Lower leg skin (tissue), 4 donors: ENCODE measurements around the gene IPO9. TPM values are rescaled to one million over a fixed set of nuclear protein-coding genes. Genes with fewer than 3 reads are reported as not detected.

ENCODE experiments used
- DNase-seq, 2 donors: peaks; one replicate each; pipeline ENCODE4 v3.0.0-alpha.2; 2019; ENCODE audit warnings: low spot score in 2 of 2
- H3K4me3 ChIP-seq: fragments of 200-600 bp; sonication (generic); 2 replicates; pipeline ENCODE4 v1.5.1; 2017; ENCODE audit warnings: mild to moderate bottlenecking, low read depth; ENCODE audit not compliant: poor library complexity, severe bottlenecking
- CTCF ChIP-seq, 3 donors: fragments of 450-650 bp; IDR thresholded peaks; one replicate each; pipeline ENCODE4 v1.5.1; 2016; ENCODE audit warnings: antibody characterized with exemption in 3 of 3, mild to moderate bottlenecking in 3 of 3, moderate library complexity in 2 of 3
- POLR2A ChIP-seq, 2 donors: fragments of 450-650 bp; IDR thresholded peaks; one replicate each; pipeline ENCODE4 v1.6.1; 2016 to 2017; ENCODE audit warnings: antibody characterized with exemption in 2 of 2, mild to moderate bottlenecking in 1 of 2, moderate library complexity in 1 of 2
- WGBS, 2 donors: methylation state at CpG; one replicate each; pipeline ENCODE4 v1.1.5; 2018; 5-methylcytosine and 5-hydroxymethylcytosine counted together
- intact Hi-C: fragments of 100-400 bp; cut with DNase I; formaldehyde crosslinking; loops from one replicate; pipeline ENCODE4 v1.15.0; 2023; ENCODE audit warnings: low total_unique reads
- total RNA-seq, 4 donors: library from RNA; depleted of rRNA; stranded (reverse); fragments of >200 nt; gene quantifications; one replicate each; pipeline ENCODE4 v1.1.0, GENCODE V29; 2016

Gene IPO9
- total RNA-seq, 4 donors from 2014 or later: 12.1 to 16.3 (median 15.4) TPM

- 26 to 36% methylated on average over 2 of the region's 2 CpGs for WGBS, 2 donors
- TF ChIP-seq CTCF (IDR thresholded peaks at IDR 0.05) (no peak), POLR2A (IDR thresholded peaks at IDR 0.05) (no peak)
- H3K4me3 ChIP-seq: no peak overlapping the region
- DNase-seq: no peak
- intact Hi-C loops: loop anchor here (10.0 kb wide), 1 partner anchor 235 kb away; no protein-coding TSS in a partner anchor
These were observed 38.7 kb upstream of the IPO9 start for GRCh38 chr1:201790261-201790660.

GRCh38 chr1:201791051-201791778 lies 37.7 kb upstream of the IPO9 start:
- no peak for TF ChIP-seq POLR2A (IDR thresholded peaks at IDR 0.05)
- TF ChIP-seq CTCF (IDR thresholded peaks at IDR 0.05): no peak
- H3K4me3 ChIP-seq: no peak overlapping the region
- 54 to 65% methylated on average over 8 of the region's 8 CpGs for WGBS, 2 donors
- intact Hi-C loops: loop anchor here (10.0 kb wide), 1 partner anchor 236 kb away; no protein-coding TSS in a partner anchor
- peak in 1 of 2 donors; percentile 27 for DNase-seq

- DNase-seq: peak in 1 of 2 donors; percentile 35
- no peak overlapping the region for H3K4me3 ChIP-seq
- intact Hi-C loops: loop anchor here (2.0 to 10.0 kb wide), 2 partner anchors 81 to 237 kb away; no protein-coding TSS in a partner anchor
- TF ChIP-seq POLR2A (IDR thresholded peaks at IDR 0.05): no peak
- TF ChIP-seq CTCF (IDR thresholded peaks at IDR 0.05): no peak
- 14 to 17% methylated on average over 3 of the region's 3 CpGs for WGBS, 2 donors
These were observed 37.2 kb upstream of the IPO9 start for GRCh38 chr1:201791779-201792173.

GRCh38 chr1:201792534-201793305 lies 36.2 kb upstream of the IPO9 start:
- H3K4me3 ChIP-seq: no peak overlapping the region
- TF ChIP-seq CTCF (IDR thresholded peaks at IDR 0.05): peak in 1 of 3 donors; percentile 91
- no peak for TF ChIP-seq POLR2A (IDR thresholded peaks at IDR 0.05)
- 51 to 56% methylated on average over 9 of the region's 9 CpGs for WGBS, 2 donors
- intact Hi-C loops: loop anchor here (2.0 to 10.0 kb wide), 2 partner anchors 82 to 238 kb away; no protein-coding TSS in a partner anchor
- DNase-seq: peak; percentile 86 to 94

GRCh38 chr1:201793306-201793925 lies 35.5 kb upstream of the IPO9 start:
- no peak overlapping the region for H3K4me3 ChIP-seq
- TF ChIP-seq POLR2A (IDR thresholded peaks at IDR 0.05) (no peak), CTCF (IDR thresholded peaks at IDR 0.05) (no peak)
- 73 to 77% methylated on average over 11 of the region's 11 CpGs for whole genome bisulfite sequencing, 2 donors
- no peak for DNase-seq
- intact Hi-C loops: loop anchor here (2.0 to 10.0 kb wide), 2 partner anchors 83 to 239 kb away; no protein-coding TSS in a partner anchor
